HepG2 (cell line): ENCODE data around the gene ENO2. TPM values are rescaled to one million over a fixed set of nuclear protein-coding genes. Genes with fewer than 3 reads are reported as not detected.
A peak's percentile ranks its signal among the peaks of the same experiment; 100 is the strongest.

Source experiments
- EED ChIP-seq: sonication (generic); formaldehyde crosslinking; IDR thresholded peaks from 2 replicates; pipeline ENCODE4 v1.5.0; 2020; ENCODE audit warnings: mild to moderate bottlenecking, missing genetic modification reagents
- FIP1L1 ChIP-seq: fragments of 200-400 bp; formaldehyde crosslinking; IDR thresholded peaks from 2 replicates; pipeline ENCODE4 v1.6.1; 2018; ENCODE audit warnings: low read depth, mild to moderate bottlenecking, low read length, moderate library complexity, borderline replicate concordance; ENCODE audit not compliant: insufficient read depth
- IKZF4 ChIP-seq: sonication (generic); formaldehyde crosslinking; IDR thresholded peaks from 2 replicates; pipeline ENCODE4 v1.5.1; 2020; ENCODE audit warnings: borderline replicate concordance, mild to moderate bottlenecking, low read depth, missing genetic modification reagents; ENCODE audit errors: not compliant biosample characterization
- RELA ChIP-seq: sonication (generic); formaldehyde crosslinking; IDR thresholded peaks from 2 replicates; pipeline ENCODE4 v1.4.0; 2020; ENCODE audit warnings: missing genetic modification reagents
- TEAD2 ChIP-seq: sonication (generic); formaldehyde crosslinking; IDR thresholded peaks from 2 replicates; pipeline ENCODE4 v1.9.0; 2021; ENCODE audit warnings: missing genetic modification reagents
- ZBTB1 ChIP-seq: sonication (generic); formaldehyde crosslinking; IDR thresholded peaks from 2 replicates; pipeline ENCODE4 v1.4.0; 2020; ENCODE audit warnings: missing genetic modification reagents, borderline replicate concordance
- ZBTB38 ChIP-seq: sonication (generic); formaldehyde crosslinking; IDR thresholded peaks from 2 replicates; pipeline ENCODE4 v1.5.1; 2020; ENCODE audit warnings: mild to moderate bottlenecking, missing genetic modification reagents
- ZFP36L2 ChIP-seq: sonication (generic); formaldehyde crosslinking; IDR thresholded peaks from 2 replicates; pipeline ENCODE4 v1.4.0; 2020; ENCODE audit warnings: missing genetic modification reagents
- ZFX ChIP-seq: sonication (generic); formaldehyde crosslinking; IDR thresholded peaks from 2 replicates; pipeline ENCODE4 v1.4.0; 2020; ENCODE audit warnings: mild to moderate bottlenecking, low read depth, missing genetic modification reagents, moderate library complexity
- ZNF232 ChIP-seq: sonication (generic); formaldehyde crosslinking; IDR thresholded peaks from 2 replicates; pipeline ENCODE4 v1.4.0; 2020; ENCODE audit warnings: missing genetic modification reagents, borderline replicate concordance
- ZNF367 ChIP-seq: sonication (generic); formaldehyde crosslinking; IDR thresholded peaks from 2 replicates; pipeline ENCODE4 v1.4.0; 2020; ENCODE audit warnings: missing genetic modification reagents, borderline replicate concordance
- ZNF816 ChIP-seq: sonication (generic); formaldehyde crosslinking; IDR thresholded peaks from 2 replicates; pipeline ENCODE4 v1.8.0; 2022; ENCODE audit warnings: missing genetic modification reagents, mild to moderate bottlenecking, borderline replicate concordance
- polyA plus RNA-seq, 8 experiments: library from polyadenylated mRNA; depleted of rRNA in 3 of 8; stranded (reverse) in 7 of 8; unstranded in 1 of 8; fragments of >200 nt; fragmentation: Illumina TruSeq in 4 of 8; extraction: Trizol in 4 of 8; gene quantifications; 2 replicates each; pipeline versions ENCODE4 v1.2.1 to v1.2.3, GENCODE V29; 2011 to 2016; ENCODE audit warnings: low read depth in 4 of 8, missing spikeins in 1 of 8, mixed read lengths in 1 of 8; ENCODE audit not compliant: insufficient read depth in 1 of 8
- total RNA-seq, 5 experiments: library from RNA; depleted of rRNA; stranded (reverse); fragments of >200 nt; fragmentation: Illumina TruSeq; extraction: Trizol; gene quantifications; 2 replicates each; pipeline ENCODE4 v1.2.3, GENCODE V29; 2016; ENCODE audit warnings: low read depth in 1 of 5
- TF ChIP-seq, protein P1 (sequence below): sonication (generic); formaldehyde crosslinking; IDR thresholded peaks from 2 replicates; pipeline ENCODE4 v1.4.0; 2020; ENCODE audit warnings: mild to moderate bottlenecking, low read depth, missing genetic modification reagents
- TF ChIP-seq, protein P2 (sequence below): sonication (generic); formaldehyde crosslinking; IDR thresholded peaks from 2 replicates; pipeline ENCODE4 v1.8.0; 2022; ENCODE audit warnings: mild to moderate bottlenecking, missing genetic modification reagents; ENCODE audit not compliant: insufficient replicate concordance
- TF ChIP-seq, protein P3 (sequence below): sonication (generic); formaldehyde crosslinking; IDR thresholded peaks from 2 replicates; pipeline ENCODE4 v1.4.0; 2020; ENCODE audit warnings: low read depth, mild to moderate bottlenecking, missing genetic modification reagents
- TF ChIP-seq, protein P4 (sequence below): sonication (generic); formaldehyde crosslinking; IDR thresholded peaks from 2 replicates; pipeline ENCODE4 v1.4.0; 2020; ENCODE audit warnings: mild to moderate bottlenecking, missing genetic modification reagents, borderline replicate concordance
- TF ChIP-seq, protein P5 (sequence below): sonication (generic); formaldehyde crosslinking; IDR thresholded peaks from 2 replicates; pipeline ENCODE4 v1.4.0; 2020; ENCODE audit warnings: missing genetic modification reagents

Gene ENO2
- total and polyA plus RNA-seq, 2 of the 13 experiments (the other 11 are each of a cell fraction or from before 2014, with no cell fraction given) = 19.3 to 136 TPM

DNA sequence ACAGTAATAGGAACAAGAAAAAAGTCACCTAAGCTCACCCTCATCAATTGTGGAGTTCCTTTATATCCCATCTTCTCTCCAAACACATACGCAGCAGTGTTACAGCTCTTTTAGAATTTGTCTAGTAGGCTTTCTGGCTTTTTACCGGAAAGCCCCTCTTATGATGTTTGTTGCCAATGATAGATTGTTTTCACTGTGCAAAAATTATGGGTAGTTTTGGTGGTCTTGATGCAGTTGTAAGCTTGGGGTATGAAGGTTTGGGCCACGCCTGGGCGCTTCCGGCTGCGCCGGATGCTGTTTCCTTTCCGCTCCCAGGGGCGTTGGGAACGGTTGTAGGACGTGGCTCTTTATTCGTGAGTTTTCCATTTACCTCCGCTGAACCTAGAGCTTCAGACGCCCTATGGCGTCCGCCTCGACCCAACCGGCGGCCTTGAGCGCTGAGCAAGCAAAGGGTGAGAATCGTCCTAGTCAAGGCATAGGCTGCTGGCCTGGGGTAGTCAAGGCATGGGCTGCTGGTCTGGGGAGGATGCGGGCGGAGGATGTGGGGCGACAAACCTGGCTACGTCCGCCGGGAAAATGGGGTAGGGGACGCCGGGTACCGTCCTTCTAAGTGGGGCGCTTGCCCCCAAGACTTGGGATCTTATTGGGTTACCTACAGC lies 29.5 kb downstream of the ENO2 start, which contains the start of the genes C12orf57 and RNU7-1 (continued):
- TF ChIP-seq, protein P1, sequence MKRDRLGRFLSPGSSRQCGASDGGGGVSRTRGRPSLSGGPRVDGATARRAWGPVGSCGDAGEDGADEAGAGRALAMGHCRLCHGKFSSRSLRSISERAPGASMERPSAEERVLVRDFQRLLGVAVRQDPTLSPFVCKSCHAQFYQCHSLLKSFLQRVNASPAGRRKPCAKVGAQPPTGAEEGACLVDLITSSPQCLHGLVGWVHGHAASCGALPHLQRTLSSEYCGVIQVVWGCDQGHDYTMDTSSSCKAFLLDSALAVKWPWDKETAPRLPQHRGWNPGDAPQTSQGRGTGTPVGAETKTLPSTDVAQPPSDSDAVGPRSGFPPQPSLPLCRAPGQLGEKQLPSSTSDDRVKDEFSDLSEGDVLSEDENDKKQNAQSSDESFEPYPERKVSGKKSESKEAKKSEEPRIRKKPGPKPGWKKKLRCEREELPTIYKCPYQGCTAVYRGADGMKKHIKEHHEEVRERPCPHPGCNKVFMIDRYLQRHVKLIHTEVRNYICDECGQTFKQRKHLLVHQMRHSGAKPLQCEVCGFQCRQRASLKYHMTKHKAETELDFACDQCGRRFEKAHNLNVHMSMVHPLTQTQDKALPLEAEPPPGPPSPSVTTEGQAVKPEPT (CRISPR knock-in tag) = no peak; the same call in 1 of the 2 replicates
- no peak for TF ChIP-seq ZBTB1 (CRISPR knock-in tag)
- peak; percentile 22 for TF ChIP-seq IKZF4 (CRISPR knock-in tag)
- TF ChIP-seq ZNF816 (CRISPR knock-in tag) = peak; percentile 89; the same call in 1 of the 2 replicates
- TF ChIP-seq, protein P2, sequence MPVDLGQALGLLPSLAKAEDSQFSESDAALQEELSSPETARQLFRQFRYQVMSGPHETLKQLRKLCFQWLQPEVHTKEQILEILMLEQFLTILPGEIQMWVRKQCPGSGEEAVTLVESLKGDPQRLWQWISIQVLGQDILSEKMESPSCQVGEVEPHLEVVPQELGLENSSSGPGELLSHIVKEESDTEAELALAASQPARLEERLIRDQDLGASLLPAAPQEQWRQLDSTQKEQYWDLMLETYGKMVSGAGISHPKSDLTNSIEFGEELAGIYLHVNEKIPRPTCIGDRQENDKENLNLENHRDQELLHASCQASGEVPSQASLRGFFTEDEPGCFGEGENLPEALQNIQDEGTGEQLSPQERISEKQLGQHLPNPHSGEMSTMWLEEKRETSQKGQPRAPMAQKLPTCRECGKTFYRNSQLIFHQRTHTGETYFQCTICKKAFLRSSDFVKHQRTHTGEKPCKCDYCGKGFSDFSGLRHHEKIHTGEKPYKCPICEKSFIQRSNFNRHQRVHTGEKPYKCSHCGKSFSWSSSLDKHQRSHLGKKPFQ (CRISPR knock-in tag) = peak; percentile 71
- no peak for TF ChIP-seq ZFP36L2 (CRISPR knock-in tag)
- TF ChIP-seq EED = no peak; the same call in 1 of the 2 replicates
- no peak; the same call in 1 of the 2 replicates for TF ChIP-seq ZFX (CRISPR knock-in tag)
- TF ChIP-seq, protein P3, sequence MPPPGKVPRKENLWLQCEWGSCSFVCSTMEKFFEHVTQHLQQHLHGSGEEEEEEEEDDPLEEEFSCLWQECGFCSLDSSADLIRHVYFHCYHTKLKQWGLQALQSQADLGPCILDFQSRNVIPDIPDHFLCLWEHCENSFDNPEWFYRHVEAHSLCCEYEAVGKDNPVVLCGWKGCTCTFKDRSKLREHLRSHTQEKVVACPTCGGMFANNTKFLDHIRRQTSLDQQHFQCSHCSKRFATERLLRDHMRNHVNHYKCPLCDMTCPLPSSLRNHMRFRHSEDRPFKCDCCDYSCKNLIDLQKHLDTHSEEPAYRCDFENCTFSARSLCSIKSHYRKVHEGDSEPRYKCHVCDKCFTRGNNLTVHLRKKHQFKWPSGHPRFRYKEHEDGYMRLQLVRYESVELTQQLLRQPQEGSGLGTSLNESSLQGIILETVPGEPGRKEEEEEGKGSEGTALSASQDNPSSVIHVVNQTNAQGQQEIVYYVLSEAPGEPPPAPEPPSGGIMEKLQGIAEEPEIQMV (CRISPR knock-in tag) = peak; percentile 59; the same call in 1 of the 2 replicates
- no peak for TF ChIP-seq FIP1L1
- no peak for TF ChIP-seq ZBTB38 (CRISPR knock-in tag)
- TF ChIP-seq RELA (CRISPR knock-in tag) = no peak
- TF ChIP-seq ZNF232 (CRISPR knock-in tag) = peak; percentile 64; the same call in 1 of the 2 replicates
- TF ChIP-seq, protein P4, sequence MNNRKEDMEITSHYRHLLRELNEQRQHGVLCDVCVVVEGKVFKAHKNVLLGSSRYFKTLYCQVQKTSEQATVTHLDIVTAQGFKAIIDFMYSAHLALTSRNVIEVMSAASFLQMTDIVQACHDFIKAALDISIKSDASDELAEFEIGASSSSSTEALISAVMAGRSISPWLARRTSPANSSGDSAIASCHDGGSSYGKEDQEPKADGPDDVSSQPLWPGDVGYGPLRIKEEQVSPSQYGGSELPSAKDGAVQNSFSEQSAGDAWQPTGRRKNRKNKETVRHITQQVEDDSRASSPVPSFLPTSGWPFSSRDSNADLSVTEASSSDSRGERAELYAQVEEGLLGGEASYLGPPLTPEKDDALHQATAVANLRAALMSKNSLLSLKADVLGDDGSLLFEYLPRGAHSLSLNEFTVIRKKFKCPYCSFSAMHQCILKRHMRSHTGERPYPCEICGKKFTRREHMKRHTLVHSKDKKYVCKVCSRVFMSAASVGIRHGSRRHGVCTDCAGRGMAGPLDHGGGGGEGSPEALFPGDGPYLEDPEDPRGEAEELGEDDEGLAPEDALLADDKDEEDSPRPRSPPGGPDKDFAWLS (CRISPR knock-in tag) = 0 out of 2 replicates have a peak, but pooled peaks have one; percentile 45
- peak; percentile 60; the same call in 1 of the 2 replicates for TF ChIP-seq ZNF367 (CRISPR knock-in tag)
- TF ChIP-seq, protein P5, sequence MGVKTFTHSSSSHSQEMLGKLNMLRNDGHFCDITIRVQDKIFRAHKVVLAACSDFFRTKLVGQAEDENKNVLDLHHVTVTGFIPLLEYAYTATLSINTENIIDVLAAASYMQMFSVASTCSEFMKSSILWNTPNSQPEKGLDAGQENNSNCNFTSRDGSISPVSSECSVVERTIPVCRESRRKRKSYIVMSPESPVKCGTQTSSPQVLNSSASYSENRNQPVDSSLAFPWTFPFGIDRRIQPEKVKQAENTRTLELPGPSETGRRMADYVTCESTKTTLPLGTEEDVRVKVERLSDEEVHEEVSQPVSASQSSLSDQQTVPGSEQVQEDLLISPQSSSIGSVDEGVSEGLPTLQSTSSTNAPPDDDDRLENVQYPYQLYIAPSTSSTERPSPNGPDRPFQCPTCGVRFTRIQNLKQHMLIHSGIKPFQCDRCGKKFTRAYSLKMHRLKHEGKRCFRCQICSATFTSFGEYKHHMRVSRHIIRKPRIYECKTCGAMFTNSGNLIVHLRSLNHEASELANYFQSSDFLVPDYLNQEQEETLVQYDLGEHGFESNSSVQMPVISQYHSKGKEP = peak; percentile 89; the same call in 1 of the 2 replicates
- TF ChIP-seq TEAD2 (CRISPR knock-in tag) = peak; percentile 43; the same call in 1 of the 2 replicates
